HepG2 (cell line): Measurements from ENCODE around the gene PANK1. TPM values are rescaled to one million over a fixed set of nuclear protein-coding genes. Genes with fewer than 3 reads are reported as not detected.

ENCODE experiments used
- ATAC-seq: fragments of 200-7000 bp; cut with Tn5 transposase; 3 replicates; pipeline ENCODE4 v1.9.1; 2020; ENCODE audit warnings: mild to moderate bottlenecking, moderate library complexity
- BruUV-seq: library from RNA; stranded (reverse); fragments of 400-500 nt; replicated peaks from 2 replicates; lab custom pipeline; 2021; lab: Mats Ljungman, UMichigan
- CTCF ChIA-PET: fragments of 300-600 bp; formaldehyde crosslinking; extraction: SDS; loops from one replicate; lab custom pipeline; 2021; ENCODE audit warnings: low total read pairs, inconsistent platforms, low intra/inter-chr PET ratio; lab: Yijun Ruan, JAX
- POLR2A ChIA-PET: fragments of 350-600 bp; sonication (Branson Sonifier 250); formaldehyde crosslinking; loops from one replicate; lab custom pipeline; 2020; ENCODE audit warnings: antibody characterized with exemption, inconsistent platforms; lab: Yijun Ruan, JAX
- DNase-seq: peaks from one replicate; pipeline ENCODE4 v3.0.0-alpha.2; 2015; ENCODE audit warnings: low spot score
- FAIRE-seq: peaks from 3 replicates; lab custom pipeline; 2011; peaks lifted over from hg19 to GRCh38; lab: Jason Lieb, UNC
- H2AFZ ChIP-seq: one replicate; pipeline ENCODE4 v1.6.1; 2011; ENCODE audit warnings: low read length, inconsistent platforms
- H3K27ac ChIP-seq: fragments of 300-600 bp; 3 replicates; pipeline ENCODE4 v1.8.0; 2011; ENCODE audit warnings: mixed run types, mild to moderate bottlenecking, mixed read lengths, low read length, inconsistent platforms; ENCODE audit not compliant: insufficient read depth; ENCODE audit errors: extremely low read length
- H3K27me3 ChIP-seq, 2 experiments: fragments of 200-600 bp in 1 of 2; 2 replicates in 1 of 2; 3 replicates in 1 of 2; pipeline versions ENCODE4 v1.6.0 to v1.8.0; 2011; ENCODE audit warnings: low read length in 2 of 2, mild to moderate bottlenecking in 2 of 2, moderate library complexity in 2 of 2, inconsistent platforms in 1 of 2; ENCODE audit not compliant: insufficient read depth in 2 of 2, control insufficient read depth in 1 of 2
- H3K36me3 ChIP-seq, 2 experiments: fragments of 200-600 bp in 1 of 2; replicated peaks in 1 of 2; 2 replicates in 1 of 2; 3 replicates in 1 of 2; pipeline versions ENCODE4 v1.5.1 to v1.8.0; 2011; ENCODE audit warnings: low read length in 2 of 2, inconsistent platforms in 1 of 2; ENCODE audit not compliant: insufficient read depth in 2 of 2, control insufficient read depth in 1 of 2
- H3K4me1 ChIP-seq: 2 replicates; pipeline ENCODE4 v1.5.1; 2012; ENCODE audit warnings: low read length, inconsistent platforms; ENCODE audit not compliant: insufficient read depth
- H3K4me2 ChIP-seq: 2 replicates; pipeline ENCODE4 v1.6.0; 2011; ENCODE audit warnings: low read depth, low read length, inconsistent platforms
- H3K4me3 ChIP-seq, 3 experiments: fragments of 200-600 bp in 1 of 3; sonication (generic), shearing (Covaris generic) in 1 of 3; replicated peaks in 1 of 3; 2 replicates each; pipeline ENCODE4 v1.5.1; 2011 to 2016; ENCODE audit warnings: low read length in 3 of 3, inconsistent platforms in 2 of 3, low read depth in 2 of 3, mild to moderate bottlenecking in 2 of 3, control low read depth in 1 of 3, mixed read lengths in 1 of 3; ENCODE audit not compliant: insufficient read depth in 1 of 3
- H3K79me2 ChIP-seq: one replicate; pipeline ENCODE4 v1.6.1; 2011; ENCODE audit warnings: low read length, inconsistent platforms; ENCODE audit not compliant: insufficient read depth
- H3K9ac ChIP-seq: 2 replicates; pipeline ENCODE4 v1.6.0; 2011; ENCODE audit warnings: mild to moderate bottlenecking, low read depth, low read length, inconsistent platforms; ENCODE audit not compliant: insufficient read depth
- H3K9me3 ChIP-seq: 2 replicates; pipeline ENCODE4 v1.5.1; 2012; ENCODE audit warnings: mild to moderate bottlenecking, low read length
- H4K20me1 ChIP-seq: 2 replicates; pipeline ENCODE4 v1.6.0; 2011; ENCODE audit warnings: inconsistent platforms, mild to moderate bottlenecking, low read length, moderate library complexity; ENCODE audit not compliant: insufficient read depth
- CEBPG ChIP-seq: IDR thresholded peaks from 2 replicates; pipeline ENCODE4 v1.6.1; 2016
- CREB1 ChIP-seq, 2 experiments: fragments of 450-650 bp in 1 of 2; IDR thresholded peaks; 2 replicates each; pipeline ENCODE4 v1.6.1; 2016 to 2017; ENCODE audit warnings: control low read depth in 1 of 2, mild to moderate bottlenecking in 1 of 2, missing compliant biosample characterization in 1 of 2, missing genetic modification characterization in 1 of 2
- IRF1 ChIP-seq: sonication (generic); formaldehyde crosslinking; IDR thresholded peaks from 2 replicates; pipeline ENCODE4 v1.4.0; 2020; ENCODE audit warnings: low read depth, mild to moderate bottlenecking, missing genetic modification reagents
- KMT2B ChIP-seq: IDR thresholded peaks from 2 replicates; pipeline ENCODE4 v1.6.1; 2016; ENCODE audit warnings: missing genetic modification reagents, missing compliant biosample characterization
- PRDM15 ChIP-seq: sonication (generic); formaldehyde crosslinking; IDR thresholded peaks from 2 replicates; pipeline ENCODE4 v1.4.0; 2020; ENCODE audit warnings: missing genetic modification reagents
- REXO4 ChIP-seq: sonication (generic); formaldehyde crosslinking; IDR thresholded peaks from 2 replicates; pipeline ENCODE4 v1.8.0; 2022; ENCODE audit warnings: missing genetic modification reagents, mild to moderate bottlenecking, borderline replicate concordance
- SMAD1 ChIP-seq: sonication (generic); formaldehyde crosslinking; IDR thresholded peaks from 2 replicates; pipeline ENCODE4 v1.4.0; 2020; ENCODE audit warnings: missing genetic modification reagents, low read depth, mild to moderate bottlenecking, borderline replicate concordance
- ZBTB20 ChIP-seq: sonication (generic); formaldehyde crosslinking; IDR thresholded peaks from 2 replicates; pipeline ENCODE4 v1.8.1; 2023; ENCODE audit warnings: missing genetic modification reagents, low read depth, mild to moderate bottlenecking, borderline replicate concordance
- ZNF609 ChIP-seq: sonication (generic); formaldehyde crosslinking; IDR thresholded peaks from 2 replicates; pipeline ENCODE4 v1.4.0; 2020; ENCODE audit warnings: mild to moderate bottlenecking, missing genetic modification reagents, borderline replicate concordance
- ZNF749 ChIP-seq: sonication (generic); formaldehyde crosslinking; IDR thresholded peaks from 2 replicates; pipeline ENCODE4 v1.8.0; 2022; ENCODE audit warnings: mild to moderate bottlenecking, missing genetic modification reagents, moderate library complexity, borderline replicate concordance
- WGBS: methylation state at CpG from one replicate; pipeline ENCODE4 v1.1.6; 2017; ENCODE audit warnings: low lambda C conversion rate; 5-methylcytosine and 5-hydroxymethylcytosine counted together
- in situ Hi-C: cut with HindIII; loops from 2 replicates; pipeline ENCODE4 v1.10.0; 2017; ENCODE audit warnings: low pct_unique_long_range_greater_than_20kb; ENCODE audit not compliant: extremely low pct_ligation_motif_present
- intact Hi-C: fragments of 100-400 bp; cut with micrococcal nuclease; formaldehyde crosslinking; loops from one replicate; pipeline ENCODE4 v1.10.0; 2022; ENCODE audit not compliant: unreplicated experiment
- polyA plus RNA-seq, 8 experiments: library from polyadenylated mRNA; depleted of rRNA in 3 of 8; stranded (reverse) in 7 of 8; unstranded in 1 of 8; fragments of >200 nt; fragmentation: Illumina TruSeq in 4 of 8; extraction: Trizol in 4 of 8; gene quantifications; 2 replicates each; pipeline versions ENCODE4 v1.2.1 to v1.2.3, GENCODE V29; 2011 to 2016; ENCODE audit warnings: low read depth in 4 of 8, missing spikeins in 1 of 8, mixed read lengths in 1 of 8; ENCODE audit not compliant: insufficient read depth in 1 of 8
- total RNA-seq, 5 experiments: library from RNA; depleted of rRNA; stranded (reverse); fragments of >200 nt; fragmentation: Illumina TruSeq; extraction: Trizol; gene quantifications; 2 replicates each; pipeline ENCODE4 v1.2.3, GENCODE V29; 2016; ENCODE audit warnings: low read depth in 1 of 5
- TF ChIP-seq, protein P1 (sequence below): sonication (generic); formaldehyde crosslinking; IDR thresholded peaks from 2 replicates; pipeline ENCODE4 v1.5.1; 2020; ENCODE audit warnings: mild to moderate bottlenecking, missing genetic modification reagents, moderate library complexity
- TF ChIP-seq, protein P2 (sequence below): IDR thresholded peaks from 2 replicates; pipeline ENCODE4 v1.6.1; 2016; ENCODE audit warnings: missing genetic modification reagents, missing compliant biosample characterization

PANK1 gene
- total and polyA plus RNA-seq, 2 of the 13 experiments (the other 11 are each of a cell fraction or from before 2014, with no cell fraction given), result 18.2 to 33.3 TPM

- ChIA-PET CTCF (no interaction called here), POLR2A (no interaction called here)
- H3K9me3 ChIP-seq, result no peaks in the 10 kb centered on the region
- BruUV-seq, result no TSS peak
- H3K36me3 ChIP-seq, result no peaks in the 10 kb centered on the region
- no peak overlapping the region for H3K27ac ChIP-seq
- no peak overlapping the region for H3K4me3 ChIP-seq
- H3K27me3 ChIP-seq, result no peaks in the 10 kb centered on the region
- no peak overlapping the region; the same call in 1 of the 2 replicates for H3K4me2 ChIP-seq
- H3K4me1 ChIP-seq, result peaks cover 20% of the 10 kb centered on the region
- no peaks in the 10 kb centered on the region for H4K20me1 ChIP-seq
- peak; percentile 48 for DNase-seq
- H3K79me2 ChIP-seq, result no peaks in the 10 kb centered on the region
- H3K9ac ChIP-seq, result no peak overlapping the region
- WGBS, result 0% methylated on average over 1 of the region's 1 CpG
- in situ Hi-C loops (no loop called here), intact Hi-C loops (loop anchor here (1.0 to 2.0 kb wide), 2 partner anchors 126 to 194 kb away; partner anchors contain the start of gene KIF20B)
- H2AFZ ChIP-seq, result no peak overlapping the region
- ATAC-seq, result no peak; the same call in 2 of the 3 replicates
- peak; percentile 23 for FAIRE-seq
- TF ChIP-seq KMT2B (CRISPR knock-in tag), result no peak
- no peak for TF ChIP-seq ZBTB20 (CRISPR knock-in tag)
- TF ChIP-seq SMAD1 (CRISPR knock-in tag), result no peak
- no peak for TF ChIP-seq ZNF609 (CRISPR knock-in tag)
- TF ChIP-seq ZNF749 (CRISPR knock-in tag), result no peak
- TF ChIP-seq PRDM15 (CRISPR knock-in tag), result no peak
- no peak for TF ChIP-seq IRF1 (CRISPR knock-in tag)
- no peak for TF ChIP-seq CREB1 (IDR thresholded peaks at IDR 0.05)
- no peak for TF ChIP-seq CREB1 (CRISPR knock-in tag; IDR thresholded peaks at IDR 0.05)
- TF ChIP-seq, protein P1, sequence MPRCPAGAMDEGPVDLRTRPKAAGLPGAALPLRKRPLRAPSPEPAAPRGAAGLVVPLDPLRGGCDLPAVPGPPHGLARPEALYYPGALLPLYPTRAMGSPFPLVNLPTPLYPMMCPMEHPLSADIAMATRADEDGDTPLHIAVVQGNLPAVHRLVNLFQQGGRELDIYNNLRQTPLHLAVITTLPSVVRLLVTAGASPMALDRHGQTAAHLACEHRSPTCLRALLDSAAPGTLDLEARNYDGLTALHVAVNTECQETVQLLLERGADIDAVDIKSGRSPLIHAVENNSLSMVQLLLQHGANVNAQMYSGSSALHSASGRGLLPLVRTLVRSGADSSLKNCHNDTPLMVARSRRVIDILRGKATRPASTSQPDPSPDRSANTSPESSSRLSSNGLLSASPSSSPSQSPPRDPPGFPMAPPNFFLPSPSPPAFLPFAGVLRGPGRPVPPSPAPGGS (CRISPR knock-in tag), result no peak
- TF ChIP-seq CEBPG (CRISPR knock-in tag), result peak; percentile 22; the same call in 1 of the 2 replicates
- TF ChIP-seq, protein P2, sequence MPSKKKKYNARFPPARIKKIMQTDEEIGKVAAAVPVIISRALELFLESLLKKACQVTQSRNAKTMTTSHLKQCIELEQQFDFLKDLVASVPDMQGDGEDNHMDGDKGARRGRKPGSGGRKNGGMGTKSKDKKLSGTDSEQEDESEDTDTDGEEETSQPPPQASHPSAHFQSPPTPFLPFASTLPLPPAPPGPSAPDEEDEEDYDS, result no peak
- TF ChIP-seq REXO4 (CRISPR knock-in tag), result no peak
Observed at GRCh38 chr10:89574368-89574767, 70.7 kb downstream of the PANK1 start.
